ENCODE results near the gene PROS1.
"Not testable (repeated sequence)": the region's sequence is repeated elsewhere in the genome, so short reads cannot be mapped to it uniquely, and the experiment has no call there.

Gene PROS1

DNA sequence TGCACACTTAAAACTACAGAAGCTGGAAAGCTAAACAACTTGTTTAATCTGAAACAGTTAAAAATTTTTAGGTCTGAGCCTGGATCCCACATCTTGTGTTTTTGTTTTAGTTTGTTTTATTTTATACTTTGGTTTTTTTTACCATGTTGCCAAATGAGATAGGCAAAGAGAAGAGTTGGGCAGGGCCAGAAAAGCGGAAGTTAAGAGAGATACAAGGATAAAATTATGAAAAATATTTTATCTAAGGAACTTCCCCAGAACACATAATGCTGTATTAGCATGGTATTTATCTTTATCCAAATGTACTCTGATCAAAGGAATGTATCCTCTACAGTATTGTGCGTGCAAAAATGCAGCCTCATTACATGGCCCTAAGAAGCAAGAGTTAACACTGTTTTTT, 50.7 kb downstream of the PROS1 start:
- TF ChIP-seq, protein P1, sequence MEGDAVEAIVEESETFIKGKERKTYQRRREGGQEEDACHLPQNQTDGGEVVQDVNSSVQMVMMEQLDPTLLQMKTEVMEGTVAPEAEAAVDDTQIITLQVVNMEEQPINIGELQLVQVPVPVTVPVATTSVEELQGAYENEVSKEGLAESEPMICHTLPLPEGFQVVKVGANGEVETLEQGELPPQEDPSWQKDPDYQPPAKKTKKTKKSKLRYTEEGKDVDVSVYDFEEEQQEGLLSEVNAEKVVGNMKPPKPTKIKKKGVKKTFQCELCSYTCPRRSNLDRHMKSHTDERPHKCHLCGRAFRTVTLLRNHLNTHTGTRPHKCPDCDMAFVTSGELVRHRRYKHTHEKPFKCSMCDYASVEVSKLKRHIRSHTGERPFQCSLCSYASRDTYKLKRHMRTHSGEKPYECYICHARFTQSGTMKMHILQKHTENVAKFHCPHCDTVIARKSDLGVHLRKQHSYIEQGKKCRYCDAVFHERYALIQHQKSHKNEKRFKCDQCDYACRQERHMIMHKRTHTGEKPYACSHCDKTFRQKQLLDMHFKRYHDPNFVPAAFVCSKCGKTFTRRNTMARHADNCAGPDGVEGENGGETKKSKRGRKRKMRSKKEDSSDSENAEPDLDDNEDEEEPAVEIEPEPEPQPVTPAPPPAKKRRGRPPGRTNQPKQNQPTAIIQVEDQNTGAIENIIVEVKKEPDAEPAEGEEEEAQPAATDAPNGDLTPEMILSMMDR (IDR thresholded peaks at IDR 0.05; ENCODE audit: control insufficient read depth, extremely low read depth, insufficient read depth) = no peak
- DNase-seq (ENCODE audit: low read depth) = no peak
- H3K4me3 ChIP-seq (ENCODE audit: low read depth, low read length) = no peak overlapping the region

DNA sequence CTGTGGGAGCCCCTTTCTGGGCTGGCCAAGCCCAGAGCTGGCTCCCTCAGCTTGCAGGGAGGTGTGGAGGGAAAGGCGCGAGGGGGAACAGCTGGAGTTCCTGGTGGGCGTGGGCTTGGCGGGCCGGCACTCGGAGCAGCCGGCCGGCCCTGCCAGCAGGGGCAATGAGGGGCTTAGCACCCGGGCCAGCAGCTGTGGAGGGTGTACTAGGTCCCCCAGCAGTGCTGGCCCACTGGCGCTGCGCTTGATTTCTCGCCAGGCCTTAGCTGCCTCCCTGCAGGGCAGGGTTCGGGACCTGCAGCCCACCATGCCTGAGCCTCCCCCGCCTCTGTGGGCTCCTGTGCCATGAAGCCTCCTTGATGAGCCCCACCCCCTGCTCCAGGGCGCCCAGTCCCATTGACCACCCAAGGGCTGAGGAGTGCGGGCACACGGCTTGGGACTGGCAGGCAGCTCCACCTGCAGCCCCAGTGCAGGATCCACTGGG, 56.1 kb downstream of the PROS1 start:
- not testable (repeated sequence) for DNase-seq (ENCODE audit: low read depth); H3K4me3 ChIP-seq (ENCODE audit: low read depth, low read length)

DNA sequence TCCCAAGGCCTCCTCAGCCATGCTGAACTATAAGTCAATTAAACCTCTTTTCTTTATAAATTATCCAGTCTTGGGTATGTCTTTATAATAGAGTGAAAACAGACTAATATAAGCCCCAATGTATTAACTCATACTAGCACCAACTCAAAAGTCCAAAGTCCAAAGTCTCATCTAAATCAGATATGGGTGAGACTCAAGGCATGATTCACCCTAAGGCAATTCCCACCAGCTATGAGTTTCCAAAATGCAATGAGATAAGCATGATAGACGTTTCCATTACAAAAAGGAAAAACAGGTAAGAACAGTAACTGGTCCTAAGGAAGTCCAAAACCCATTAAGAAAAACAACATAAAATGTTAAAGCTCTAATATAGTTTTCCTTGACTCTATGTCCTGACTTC, 60.1 kb downstream of the PROS1 start:
- not testable (repeated sequence) for H3K4me3 ChIP-seq (ENCODE audit: low read depth, low read length); DNase-seq (ENCODE audit: low read depth)

DNA sequence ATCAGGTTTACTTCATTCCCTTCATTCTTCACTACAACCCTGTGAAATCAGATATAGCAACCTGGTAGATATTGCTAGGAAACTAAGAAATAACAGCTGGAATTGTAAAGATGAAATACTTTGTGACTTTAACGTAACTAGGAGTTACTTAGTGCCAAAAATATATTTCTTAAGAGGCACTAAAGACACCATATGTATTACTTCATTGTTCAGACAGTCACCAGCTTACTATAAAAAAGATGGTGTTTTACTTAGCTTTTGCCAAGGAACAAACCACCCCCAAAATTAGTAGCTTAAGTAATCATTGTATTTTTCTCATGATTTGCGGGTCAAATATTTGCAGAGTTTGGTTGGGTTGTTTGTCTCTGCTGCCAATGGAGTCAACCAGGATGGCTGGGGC, 62.5 kb downstream of the PROS1 start:
- DNase-seq (ENCODE audit: low read depth) = no peak
- no peak overlapping the region for H3K4me3 ChIP-seq (ENCODE audit: low read depth, low read length)
- TF ChIP-seq, protein P1 (IDR thresholded peaks at IDR 0.05; ENCODE audit: control insufficient read depth, extremely low read depth, insufficient read depth) = no peak

DNA sequence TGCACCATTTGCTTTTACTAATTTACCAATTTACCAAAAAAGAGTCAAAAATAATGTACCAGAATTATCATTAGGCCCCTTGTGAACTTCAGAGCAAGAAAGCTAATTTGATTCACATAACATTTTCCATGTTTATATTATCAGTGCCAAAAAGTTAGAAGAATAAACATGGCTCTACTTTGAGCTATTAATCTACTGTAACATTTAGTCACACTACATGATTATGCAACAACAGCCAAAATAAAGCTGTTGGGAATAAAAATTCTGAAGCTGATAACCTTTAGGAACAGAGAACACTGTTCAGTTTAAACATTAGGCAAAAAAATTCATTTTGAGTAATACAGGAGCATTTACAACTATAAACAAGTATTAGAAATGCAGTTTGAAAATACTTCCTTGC, 63.6 kb downstream of the PROS1 start:
- TF ChIP-seq, protein P1 (IDR thresholded peaks at IDR 0.05; ENCODE audit: control insufficient read depth, extremely low read depth, insufficient read depth) = no peak
- no peak overlapping the region for H3K4me3 ChIP-seq (ENCODE audit: low read depth, low read length)
- DNase-seq (ENCODE audit: low read depth) = no peak

DNA sequence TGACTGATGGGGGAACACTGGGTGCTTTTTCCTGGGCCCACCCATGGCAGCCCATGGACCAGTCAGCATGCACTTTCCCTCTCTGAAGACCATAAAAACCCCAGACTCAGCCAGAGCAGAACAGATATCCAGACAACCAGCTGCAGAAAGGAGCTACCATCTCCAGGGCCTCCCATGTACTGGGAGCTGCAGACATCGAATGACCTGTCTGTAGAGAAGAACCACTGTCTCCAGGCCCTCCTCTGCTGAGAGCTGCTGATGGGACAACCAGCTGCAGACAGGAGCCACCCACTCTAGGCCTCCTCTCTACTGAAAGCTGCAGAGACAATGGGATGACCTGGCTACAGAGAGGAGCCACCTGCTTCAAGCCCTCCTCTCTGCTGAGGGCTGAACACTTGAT, 66.6 kb downstream of the PROS1 start:
- TF ChIP-seq, protein P1 (IDR thresholded peaks at IDR 0.05; ENCODE audit: control insufficient read depth, extremely low read depth, insufficient read depth) = no peak
- H3K4me3 ChIP-seq (ENCODE audit: low read depth, low read length) = no peak overlapping the region
- no peak for DNase-seq (ENCODE audit: low read depth)

DNA sequence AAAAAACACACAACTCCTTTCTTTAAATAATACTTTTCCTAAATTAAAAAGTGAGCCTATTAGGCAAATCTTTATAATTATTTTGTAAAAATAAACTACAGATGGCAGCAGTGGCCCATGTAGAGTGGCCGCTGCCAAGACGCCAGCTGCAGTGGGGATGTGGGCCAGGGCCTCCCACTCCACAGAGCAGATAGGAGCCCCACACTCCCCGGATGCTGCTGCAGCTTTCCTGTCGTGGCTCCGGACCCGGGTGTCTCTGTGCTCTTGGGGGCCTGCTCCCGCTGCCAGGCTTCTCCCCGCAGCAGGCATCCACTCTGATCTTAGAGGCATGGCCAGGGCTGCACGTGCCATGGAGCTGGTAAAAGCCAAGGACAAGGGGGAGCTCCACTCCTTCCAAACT, 67.5 kb downstream of the PROS1 start:
- TF ChIP-seq, protein P1 (IDR thresholded peaks at IDR 0.05; ENCODE audit: control insufficient read depth, extremely low read depth, insufficient read depth) = 0 out of 2 replicates have a peak, but pooled peaks have one; percentile 12
- DNase-seq (ENCODE audit: low read depth) = no peak
- no peak overlapping the region for H3K4me3 ChIP-seq (ENCODE audit: low read depth, low read length)

DNA sequence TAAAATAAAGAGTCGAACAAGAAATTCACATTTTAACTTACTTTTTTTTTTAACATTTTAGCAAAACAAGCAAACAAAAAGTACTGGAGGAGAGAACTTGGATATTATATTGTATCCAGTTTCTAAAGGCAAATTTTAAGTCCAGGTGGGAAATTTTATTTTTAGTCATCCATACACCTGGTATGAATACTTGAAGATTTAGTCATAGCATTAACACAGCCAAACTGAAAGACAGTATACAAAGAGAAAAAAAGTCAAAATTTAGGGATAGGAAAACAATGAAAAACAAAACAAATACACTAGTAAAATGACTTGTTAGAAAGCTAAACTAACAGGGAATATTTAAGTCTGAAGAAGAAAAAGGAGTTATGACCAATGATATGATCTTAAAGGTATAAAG, 69.1 kb downstream of the PROS1 start:
- no peak for DNase-seq (ENCODE audit: low read depth)
- no peak overlapping the region for H3K4me3 ChIP-seq (ENCODE audit: low read depth, low read length)
- TF ChIP-seq, protein P1 (IDR thresholded peaks at IDR 0.05; ENCODE audit: control insufficient read depth, extremely low read depth, insufficient read depth) = no peak

DNA sequence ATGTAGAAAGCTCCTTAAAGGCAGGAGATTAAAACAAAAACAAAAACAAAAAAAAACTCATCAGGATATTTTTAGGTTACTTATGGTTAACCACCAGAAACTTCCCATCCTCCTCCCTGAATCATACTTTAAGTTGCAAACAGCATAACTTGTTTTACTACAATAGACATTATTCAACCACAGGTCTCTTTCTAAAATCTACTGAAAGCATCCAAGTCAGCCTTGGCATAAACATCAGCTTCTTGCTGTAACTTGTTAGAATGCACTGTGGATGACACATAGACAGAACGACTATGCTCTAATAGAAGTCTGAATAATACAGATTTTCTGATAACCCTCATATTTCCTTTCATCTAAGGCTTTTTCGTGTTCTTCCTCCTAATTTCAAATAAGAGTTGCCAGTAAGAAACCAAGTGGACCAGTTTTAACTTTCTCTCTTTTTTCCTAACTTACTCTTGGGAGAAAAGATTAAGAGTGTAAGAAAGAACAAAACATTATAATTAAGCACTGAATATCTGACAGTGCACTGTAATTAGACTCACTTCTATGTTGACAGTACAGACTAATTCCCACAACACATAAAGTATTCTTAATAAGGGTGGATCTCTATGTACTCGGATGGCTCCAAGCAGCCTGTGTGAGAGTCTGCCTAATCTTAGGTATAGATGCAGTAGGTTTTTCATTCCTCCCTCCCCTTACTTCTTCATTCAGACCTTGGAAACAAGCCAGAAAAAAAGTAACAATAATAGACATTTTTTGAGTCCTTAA, 95.3 kb downstream of the PROS1 start:
- not testable (repeated sequence) for H3K4me3 ChIP-seq (ENCODE audit: low read depth, low read length); DNase-seq (ENCODE audit: low read depth)

DNA sequence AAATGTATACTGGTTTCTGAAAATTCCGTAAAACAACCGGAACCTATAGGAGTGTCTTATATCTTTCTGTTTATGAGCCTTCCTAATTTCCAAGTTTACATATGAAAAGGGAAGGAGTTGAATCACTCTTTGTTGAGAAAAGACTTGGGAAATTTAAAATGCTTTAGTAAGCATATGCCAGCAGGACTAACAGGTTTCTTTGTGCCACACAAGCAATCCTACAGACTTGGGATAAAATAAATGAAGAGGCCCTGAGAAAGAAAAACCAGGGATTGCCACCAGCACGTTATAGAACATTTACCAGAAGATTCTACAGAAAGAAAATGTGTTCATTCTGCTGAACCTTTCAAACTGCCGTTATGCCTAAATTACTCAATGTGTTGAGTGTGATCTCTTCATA, 96.3 kb downstream of the PROS1 start:
- H3K4me3 ChIP-seq (ENCODE audit: low read depth, low read length); DNase-seq (ENCODE audit: low read depth): not testable (repeated sequence)

DNA sequence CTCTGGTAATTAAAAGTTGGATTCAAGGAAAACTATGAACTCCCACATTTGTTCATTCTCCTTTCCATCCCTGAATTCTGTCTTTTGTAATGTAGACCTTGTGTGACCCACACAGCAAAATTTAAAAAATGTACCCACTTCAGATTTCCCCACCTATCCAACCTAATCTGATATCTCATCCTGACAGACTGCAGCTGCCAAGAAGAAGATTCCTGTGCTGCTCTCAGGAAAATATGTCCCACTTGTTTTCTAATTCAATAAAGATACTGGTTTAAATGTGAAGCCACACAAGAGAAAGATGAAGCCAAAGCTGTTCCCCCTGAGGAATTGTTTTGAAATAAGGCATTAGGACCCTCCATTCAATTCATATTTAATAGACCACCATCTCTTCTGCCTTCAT, 100.3 kb downstream of the PROS1 start:
- not testable (repeated sequence) for DNase-seq (ENCODE audit: low read depth); H3K4me3 ChIP-seq (ENCODE audit: low read depth, low read length)
